NCI-H2029 treated with DMSO at 0.1 percent for 48 hours (cell line): ENCODE data around the gene TNIK.
A peak's percentile ranks its signal among the peaks of the same experiment; 100 is the strongest.
"Not testable (repeated sequence)": the region's sequence is repeated elsewhere in the genome, so short reads cannot be mapped to it uniquely, and the experiment has no call there.

Experiments
- DNase-seq: peaks from one replicate; lab custom pipeline; 2025; lab: John Stamatoyannopoulos, UW

The TNIK gene

DNA sequence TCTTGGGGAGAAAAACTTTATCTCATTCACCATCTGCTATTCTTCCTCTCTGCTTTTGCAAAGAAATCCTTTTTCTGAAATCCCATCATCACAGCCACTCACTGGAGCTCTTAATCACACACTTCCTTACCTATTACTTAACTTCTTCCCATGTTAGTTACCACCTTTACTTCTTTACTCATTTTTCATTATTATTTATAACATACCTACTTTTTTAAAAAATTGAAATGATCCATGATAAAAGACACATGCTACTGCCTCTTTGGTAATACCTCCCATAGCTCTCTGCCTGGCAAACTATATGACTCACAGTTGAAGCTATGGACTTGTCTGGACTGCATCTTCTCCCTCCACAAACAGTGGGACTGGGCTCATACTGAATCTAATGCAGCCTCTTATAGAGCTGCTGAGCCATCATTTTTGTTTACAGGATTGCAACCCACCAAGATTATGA, 150.3 kb downstream of the TNIK start:
- no peak for DNase-seq

DNA sequence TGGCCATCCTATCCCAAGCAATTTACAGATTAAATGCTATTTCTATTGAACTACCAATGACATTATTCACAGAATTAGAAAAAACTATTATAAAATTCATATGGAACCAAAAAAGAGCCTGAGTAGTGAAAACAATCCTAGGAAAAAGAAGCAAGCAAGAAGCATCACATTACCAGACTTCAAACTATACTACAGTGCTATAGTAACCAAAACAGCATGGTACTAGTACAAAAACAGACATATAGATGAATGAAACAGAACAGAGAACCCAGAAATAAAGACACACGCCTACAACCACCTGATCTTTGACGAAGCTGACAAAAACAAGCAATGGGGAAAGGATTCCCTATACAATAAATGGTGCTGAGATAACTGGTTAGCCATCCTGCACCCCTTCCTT, 152.2 kb downstream of the TNIK start:
- no peak for DNase-seq

DNA sequence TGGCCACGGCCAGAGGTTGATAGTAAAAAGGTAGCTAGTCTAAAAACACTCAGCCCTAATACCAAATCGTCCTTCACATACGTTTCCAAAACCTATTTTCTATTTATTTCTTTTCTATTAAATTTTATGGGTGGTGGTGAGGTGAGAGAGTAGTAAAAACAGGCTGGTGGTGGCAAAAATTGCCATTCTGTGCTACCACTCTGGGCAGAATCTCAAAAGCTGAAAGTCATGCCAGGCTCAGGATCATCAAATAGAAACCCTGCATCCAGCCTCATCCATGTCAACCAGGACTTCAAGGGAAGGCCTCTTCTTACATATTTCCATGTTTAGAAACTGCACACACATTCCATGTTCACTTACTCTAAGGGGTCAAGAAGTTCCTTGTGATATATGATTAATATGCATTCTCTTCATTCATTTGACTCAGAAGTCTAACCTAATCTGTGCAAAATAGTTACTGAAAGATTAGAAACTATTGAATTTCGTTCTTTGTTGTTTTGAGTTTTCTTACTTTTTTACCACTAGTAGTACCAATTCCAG, 153.1 kb downstream of the TNIK start:
- no peak for DNase-seq

DNA sequence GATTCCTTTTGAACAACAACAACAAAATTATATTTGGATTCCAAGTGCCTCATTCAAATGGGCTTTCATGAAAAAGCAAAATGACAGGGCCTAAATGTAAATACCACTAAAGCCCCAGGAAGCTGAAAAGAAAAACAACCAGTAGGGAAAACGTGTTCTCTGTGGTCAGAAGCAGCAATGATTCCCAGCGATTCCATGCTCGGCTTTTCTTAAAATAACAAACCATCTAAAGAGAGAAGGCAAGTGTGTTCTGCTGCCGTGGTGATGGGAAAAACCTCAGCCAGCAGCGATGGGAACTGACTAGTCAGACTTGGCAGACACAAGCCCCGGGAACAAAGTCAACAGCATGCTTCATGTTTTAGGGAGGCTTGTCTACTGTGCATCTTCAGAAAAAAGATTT, 153.6 kb downstream of the TNIK start:
- DNase-seq, result no peak

DNA sequence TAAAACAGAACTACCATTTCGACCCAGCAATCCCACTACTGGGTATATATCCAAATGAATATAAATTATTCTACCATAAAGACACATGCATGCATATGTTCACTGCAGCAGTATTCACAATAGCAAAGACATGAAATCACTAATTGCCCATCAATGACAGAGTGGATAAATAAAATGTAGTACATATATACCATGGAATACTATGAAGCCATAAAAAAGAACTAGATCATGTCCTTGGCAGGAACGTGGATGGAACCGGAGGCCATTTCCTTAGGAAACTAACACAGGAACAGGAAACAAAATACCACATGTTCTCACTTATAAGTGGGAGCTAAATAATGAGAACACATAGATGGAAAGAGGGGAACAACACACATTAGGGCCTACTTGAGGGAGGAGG, 154.4 kb downstream of the TNIK start:
- DNase-seq, result not testable (repeated sequence)

DNA sequence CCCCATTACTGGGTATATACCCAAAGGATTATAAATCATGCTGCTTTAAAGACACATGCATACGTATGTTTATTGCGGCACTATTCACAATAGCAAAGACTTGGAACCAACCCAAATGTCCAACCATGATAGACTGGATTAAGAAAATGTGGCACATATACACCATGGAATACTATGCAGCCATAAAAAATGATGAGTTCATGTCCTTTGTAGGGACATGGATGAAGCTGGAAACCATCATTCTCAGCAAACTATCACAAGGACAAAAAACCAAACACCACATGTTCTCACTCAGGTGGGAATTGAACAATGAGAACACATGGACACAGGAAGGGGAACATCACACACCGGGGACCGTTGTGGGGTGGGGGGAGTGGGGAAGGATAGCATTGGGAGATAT, 155.7 kb downstream of the TNIK start:
- not testable (repeated sequence) for DNase-seq

DNA sequence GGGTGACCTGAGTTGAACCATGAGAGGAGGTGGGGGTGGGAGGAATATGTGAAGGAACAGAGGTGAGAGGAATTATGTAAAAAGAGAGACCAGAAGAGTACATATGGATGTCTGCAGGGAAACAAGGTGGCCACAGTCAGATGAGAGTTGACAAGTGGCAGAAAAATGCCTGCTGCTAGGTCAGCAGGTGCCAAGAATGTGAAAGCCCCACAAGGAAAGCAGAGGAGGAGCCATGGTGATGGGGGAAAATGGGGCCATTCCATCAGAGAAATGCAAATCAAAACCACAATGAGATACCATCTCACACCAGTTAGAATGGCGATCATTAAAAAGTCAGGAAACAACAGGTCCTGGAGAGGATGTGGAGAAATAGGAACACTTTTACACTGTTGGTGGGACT, 156.2 kb downstream of the TNIK start:
- DNase-seq, result not testable (repeated sequence)

DNA sequence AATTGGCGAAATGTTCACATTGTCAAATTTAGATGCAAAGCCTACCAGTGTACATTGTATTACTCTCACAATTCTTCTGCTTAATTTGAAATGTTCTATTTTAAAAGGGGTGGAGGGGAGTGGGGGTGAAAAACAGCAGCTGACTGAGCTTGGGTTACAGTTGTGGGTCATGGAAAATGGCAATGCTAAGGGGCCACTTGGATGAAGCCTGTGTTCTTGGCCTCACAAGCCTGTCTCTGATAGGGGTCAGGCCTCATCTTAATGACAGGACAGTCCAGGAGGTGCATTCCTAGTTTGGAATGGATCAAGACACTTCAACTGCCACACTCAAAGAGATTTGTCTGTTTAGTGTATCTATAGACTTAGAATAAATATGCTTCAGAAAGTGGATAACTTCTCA, 158.2 kb downstream of the TNIK start:
- no peak for DNase-seq

DNA sequence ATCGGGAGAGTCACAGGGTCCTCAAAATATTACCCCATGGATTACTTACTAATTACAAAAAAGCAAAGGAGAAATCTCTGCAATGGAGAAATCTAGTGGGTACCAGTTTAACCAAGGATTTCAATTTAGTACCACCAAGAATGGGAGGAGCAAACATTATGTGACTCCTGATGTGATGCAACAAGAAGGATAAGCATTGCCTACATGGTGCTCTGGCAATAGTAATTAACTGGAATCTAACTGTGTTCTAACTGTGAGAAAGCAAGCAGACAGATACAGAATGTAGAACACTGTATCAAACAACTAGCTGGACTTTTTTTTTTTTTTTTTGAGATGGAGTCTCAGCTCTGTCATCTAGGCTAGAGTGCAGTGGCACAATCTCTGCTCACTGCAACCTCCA, 159.2 kb downstream of the TNIK start:
- no peak for DNase-seq

DNA sequence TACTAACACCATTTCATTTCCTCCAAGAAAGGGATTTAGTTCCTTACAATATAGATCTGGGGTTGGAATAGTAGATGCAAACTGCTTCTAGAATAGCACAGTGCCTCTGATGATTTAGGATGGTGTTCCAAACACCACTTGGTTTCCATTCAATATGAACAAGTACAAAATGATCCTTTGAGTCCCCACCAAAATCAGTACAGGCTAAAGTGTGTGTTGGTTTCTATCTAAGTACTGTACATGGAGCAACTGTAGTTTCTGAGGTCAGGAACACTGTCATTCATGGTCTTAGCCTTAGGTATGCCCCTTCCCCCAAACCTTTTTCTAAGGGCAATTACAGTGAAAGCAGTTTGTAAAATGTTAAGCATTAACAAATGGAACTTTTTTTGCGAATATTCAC, 162.3 kb downstream of the TNIK start:
- no peak for DNase-seq

DNA sequence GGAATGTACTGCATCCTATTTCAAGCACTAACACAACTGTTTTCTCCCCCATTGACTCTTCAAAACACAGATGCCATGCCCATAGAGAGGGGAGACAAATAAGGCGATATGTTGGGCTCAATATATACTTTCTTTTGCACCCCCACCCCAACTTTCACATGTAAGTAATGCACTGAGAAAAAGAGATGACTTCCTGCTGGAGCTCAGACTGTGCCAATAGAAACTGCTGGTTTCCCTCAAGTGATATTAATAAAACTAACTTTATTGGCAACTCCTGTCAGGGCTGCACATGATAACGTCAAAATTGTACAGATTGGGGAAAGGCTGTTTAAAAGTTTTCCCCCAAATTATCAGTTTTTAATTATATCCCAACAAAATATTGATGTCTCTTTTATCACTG, 163.0 kb downstream of the TNIK start:
- DNase-seq, result no peak

DNA sequence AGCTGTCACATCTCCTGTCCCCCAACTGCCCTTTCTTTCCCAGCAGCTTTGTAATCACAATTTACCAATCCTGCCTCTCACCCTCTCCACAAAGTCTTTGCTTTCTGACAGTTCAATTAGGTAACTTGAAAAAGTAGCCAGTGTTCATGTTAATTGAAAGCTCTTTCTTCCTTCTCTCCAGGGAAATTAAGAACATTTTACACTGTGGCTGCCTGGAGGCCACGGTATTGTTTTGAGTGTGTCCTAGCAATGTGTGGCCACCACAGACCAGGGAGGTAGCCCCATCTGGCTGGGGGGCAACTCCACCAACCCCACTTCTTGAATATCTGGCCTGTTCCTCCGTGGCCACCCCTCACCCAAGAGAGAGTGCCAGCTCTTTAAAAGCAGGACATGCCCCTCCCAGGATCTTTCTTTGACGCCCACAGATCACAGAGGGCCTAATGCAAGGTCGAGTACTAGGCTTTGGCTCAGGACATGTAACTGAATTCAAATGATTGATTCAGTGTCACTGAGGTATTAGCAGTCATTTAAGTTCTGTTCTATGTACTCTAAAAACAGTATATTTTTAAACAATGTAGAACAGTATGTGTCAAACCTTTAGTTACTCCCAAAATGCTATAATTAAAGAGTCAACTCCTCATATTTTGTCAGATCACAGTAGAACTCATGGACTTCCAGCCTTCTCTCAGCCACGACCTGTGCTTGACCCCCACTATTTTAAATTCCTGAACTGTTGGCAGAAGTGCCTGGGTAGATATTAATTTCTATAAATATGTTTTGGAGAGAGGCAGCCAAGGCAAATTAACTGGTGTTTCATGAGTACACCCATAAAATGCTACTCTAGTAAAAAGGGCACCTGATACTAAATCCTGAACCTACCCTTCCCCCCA, 164.5 kb downstream of the TNIK start:
- DNase-seq, result no peak

DNA sequence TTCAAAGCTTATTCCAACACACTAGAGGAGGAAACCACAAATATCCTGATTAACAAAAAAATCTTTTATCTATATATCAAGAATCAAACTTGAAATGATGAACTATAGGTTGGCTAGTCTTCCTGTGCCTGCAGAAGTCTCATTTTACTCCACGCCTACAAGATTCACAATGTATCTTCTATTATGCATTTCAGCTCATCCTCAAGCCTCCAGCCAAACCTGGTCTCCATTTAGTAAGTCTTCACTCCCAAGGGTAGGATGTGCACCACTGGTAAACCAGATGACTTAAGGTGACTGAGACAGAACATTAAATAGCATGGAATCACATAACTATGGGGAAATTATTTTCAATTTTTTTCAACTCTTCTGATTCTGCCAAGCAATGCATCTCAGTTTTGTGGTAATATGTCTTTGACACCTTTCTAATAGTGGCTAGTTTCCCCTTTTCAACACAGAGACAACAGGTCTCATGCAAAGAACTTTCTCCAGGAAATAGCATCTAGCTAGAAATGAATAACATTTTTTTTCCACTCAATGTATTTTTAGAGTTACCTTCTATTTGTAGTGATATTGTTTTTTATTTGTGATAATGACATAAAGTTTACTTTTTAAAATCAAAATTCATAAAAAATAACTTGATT, 166.9 kb downstream of the TNIK start:
- no peak for DNase-seq

DNA sequence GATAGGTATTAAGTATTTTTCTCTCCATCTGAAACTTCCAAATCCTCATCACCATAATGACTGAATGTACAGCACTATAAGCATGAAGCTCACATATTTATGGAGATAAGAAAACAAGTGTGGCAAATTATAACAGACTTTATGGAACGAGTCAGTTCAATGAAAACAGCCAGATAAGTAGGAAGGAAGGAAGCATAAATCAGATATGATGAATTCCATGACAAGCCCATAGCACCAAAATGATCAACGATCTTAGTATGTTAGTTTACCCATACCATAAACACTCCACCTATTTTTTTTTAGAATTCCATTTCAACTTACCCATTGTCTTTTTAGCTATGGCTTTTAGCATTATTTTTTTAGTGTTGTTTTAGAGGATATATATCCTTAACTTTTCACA, 169.5 kb downstream of the TNIK start:
- no peak for DNase-seq

DNA sequence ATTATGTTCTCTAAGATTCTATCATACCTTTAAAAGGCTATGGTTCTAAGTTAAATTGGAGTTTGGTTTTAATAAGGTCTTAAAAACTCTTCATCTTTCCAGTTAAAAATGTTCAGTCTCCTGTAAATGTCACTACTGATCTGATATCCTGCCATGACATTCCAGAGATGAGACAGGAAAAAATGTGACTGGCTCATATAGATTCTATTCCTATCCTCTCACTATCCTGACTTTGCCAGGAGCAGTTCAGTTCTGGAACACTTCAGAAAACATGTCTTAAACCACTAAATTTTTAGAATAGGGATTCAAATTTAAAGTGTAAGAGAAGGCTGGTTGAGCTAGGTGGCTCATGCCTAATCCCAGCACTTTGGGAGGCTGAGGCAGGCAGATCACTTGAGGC, 170.9 kb downstream of the TNIK start:
- no peak for DNase-seq

DNA sequence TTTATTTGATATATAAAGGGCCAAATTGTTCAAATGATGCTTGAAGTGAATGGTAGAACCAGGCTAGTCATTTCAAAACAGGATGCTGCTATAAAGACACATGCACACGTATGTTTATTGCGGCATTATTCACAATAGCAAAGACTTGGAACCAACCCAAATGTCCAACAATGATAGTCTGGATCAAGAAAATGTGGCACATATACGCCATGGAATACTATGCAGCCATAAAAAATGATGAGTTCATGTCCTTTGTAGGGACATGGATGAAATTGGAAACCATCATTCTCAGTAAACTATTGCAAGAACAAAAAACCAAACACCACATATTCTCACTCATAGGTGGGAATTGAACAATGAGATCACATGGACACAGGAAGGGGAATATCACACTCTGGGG, 172.4 kb downstream of the TNIK start:
- not testable (repeated sequence) for DNase-seq

DNA sequence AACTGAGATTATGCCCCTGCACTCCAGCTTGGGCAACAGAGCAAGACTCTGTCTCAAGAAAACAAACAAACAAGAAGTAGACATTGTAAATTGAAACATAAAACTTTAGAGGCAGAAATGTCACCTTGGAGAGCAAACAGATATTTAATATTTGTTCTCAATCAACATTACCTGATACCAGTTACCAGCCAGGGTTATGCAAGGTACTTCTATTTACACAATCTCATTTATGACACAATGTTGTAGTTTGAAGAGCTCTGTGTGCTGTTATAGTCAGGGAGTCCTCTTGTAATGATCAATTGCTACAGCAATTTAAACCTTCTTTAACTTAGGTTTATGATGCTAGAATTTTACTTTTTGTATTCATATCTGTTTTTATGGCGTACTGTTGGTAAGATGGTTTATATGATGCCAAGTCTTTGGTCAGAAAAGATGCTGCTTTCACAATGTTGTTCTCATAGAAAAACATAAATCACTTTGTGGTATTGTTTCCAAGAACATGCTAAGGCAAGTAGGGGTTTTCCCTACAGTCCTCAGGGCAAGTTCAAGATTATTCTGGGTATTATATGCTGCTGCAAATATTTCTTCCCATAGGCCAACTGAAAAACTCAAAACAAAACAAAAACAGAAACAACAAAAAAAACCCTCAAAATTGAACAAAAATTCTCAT, 173.5 kb downstream of the TNIK start:
- DNase-seq, result peak; percentile 70

DNA sequence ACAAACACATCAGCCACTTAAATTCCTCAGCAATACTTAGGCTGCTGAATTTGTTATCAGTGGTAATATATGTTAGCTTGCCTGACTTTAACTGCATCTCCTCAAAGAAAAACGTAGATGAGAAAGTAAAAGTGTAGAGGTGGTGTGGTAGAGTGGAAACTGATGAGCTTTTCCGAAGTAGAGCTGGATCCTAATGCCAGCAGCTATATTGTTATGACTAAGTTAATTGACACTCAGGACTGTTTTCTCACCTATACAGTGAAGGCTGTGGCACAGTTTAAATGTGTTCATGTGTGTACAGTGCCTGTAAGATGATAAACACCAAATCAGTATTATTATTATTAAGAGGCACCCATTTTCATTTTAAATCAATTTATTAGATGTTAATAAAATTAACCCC, 174.9 kb downstream of the TNIK start:
- DNase-seq, result no peak

DNA sequence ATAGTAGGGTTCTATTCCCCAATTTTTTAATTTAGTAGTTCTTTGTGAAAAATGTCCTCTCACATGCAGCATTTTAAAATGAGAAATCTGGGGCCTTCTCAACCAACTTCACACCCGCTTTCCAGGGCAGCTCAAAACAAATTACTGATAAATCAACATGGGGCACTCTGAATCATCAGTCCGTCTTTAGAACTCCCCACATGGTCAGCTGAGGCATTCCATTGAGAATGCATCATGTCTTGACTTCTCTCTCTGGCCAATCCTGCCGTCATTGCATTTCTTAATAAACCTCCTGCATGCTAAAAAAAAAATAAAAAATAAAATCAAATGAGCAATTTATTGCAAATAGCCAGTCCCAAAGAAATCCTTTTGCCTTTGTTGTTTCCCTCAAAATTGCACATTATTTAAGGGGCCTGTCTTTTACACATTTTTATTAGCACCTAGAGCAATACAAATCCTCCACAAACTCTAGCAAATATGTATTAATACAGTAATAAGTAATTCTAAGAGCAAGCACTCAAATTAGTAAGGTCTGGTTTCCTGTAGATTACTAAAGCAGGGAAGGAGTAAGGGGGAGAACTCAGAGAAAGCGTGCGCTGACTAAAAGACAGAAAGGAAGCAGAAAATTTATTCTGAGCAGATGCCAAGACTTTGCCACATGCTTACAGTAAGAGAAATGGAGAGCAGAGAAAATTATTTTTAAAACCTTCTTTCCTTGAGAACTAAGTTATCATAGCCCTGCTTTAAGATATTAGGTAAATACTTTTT, 175.7 kb downstream of the TNIK start:
- no peak for DNase-seq

DNA sequence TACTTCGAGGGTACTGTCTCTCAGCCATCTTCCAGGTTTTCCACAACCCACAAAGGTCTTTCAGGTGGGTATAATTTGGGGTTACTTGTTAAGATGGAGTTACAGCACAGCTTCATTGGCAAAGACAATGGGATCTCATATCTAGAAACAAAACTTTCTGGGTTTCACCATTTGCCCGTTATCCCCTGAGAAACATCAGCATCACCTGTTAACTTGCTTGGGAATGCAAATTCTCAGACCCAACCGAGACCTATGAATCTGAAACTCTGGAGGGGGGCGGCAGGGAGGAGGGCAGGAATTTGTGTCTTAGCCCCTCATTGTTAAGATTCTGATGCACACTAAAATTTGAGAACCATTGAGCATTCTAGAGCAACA, 176.4 kb downstream of the TNIK start:
- DNase-seq, result no peak

DNA sequence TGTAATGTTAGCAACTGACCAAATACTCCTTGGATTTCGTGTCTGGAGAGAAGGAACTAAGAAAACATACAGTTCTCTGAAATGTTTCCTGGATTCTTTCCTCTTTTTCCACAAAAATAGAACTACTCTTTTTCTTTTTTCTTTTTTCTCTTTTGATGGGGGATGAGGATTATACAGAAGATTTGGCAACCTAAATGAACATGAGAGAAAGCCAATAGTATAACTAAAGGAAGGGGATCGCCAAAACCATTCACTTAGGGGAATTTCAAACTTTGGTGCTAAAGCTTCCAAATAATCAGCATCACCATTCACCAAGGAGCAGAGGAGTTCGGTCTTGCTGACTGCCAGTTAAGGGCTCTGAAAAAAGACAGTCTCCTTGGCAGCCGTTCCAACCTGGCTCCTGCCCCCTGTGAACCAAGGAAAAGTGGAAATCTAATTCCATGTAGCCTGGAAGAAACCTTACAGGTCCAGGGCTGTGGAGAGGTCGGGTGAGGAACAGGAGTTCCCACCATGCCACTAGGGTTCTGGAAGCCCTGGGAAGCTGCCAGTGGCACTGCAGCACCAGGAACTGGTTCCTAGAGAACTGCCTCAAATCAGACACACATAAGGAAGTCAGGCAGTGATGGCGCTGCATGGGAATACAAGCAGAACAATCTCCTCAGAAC, 176.9 kb downstream of the TNIK start:
- DNase-seq, result no peak
